HG03196 (cell line): ENCODE measurements around the gene CDCP2.
"Not testable (repeated sequence)": the region's sequence is repeated elsewhere in the genome, so short reads cannot be mapped to it uniquely, and the experiment has no call there.

Source experiments
- ATAC-seq: cut with Tn5 transposase; IDR thresholded peaks from one replicate; pipeline ENCODE4 v1.9.1; 2021; ENCODE audit not compliant: unreplicated experiment

CDCP2 gene

GRCh38 chr1:54094730-54095105 lies 58.1 kb downstream of the CDCP2 start:
- not testable (repeated sequence) for ATAC-seq

GRCh38 chr1:54094001-54094729 lies 58.6 kb downstream of the CDCP2 start:
- no peak for ATAC-seq

GRCh38 chr1:54091666-54092065 lies 61.1 kb downstream of the CDCP2 start:
- no peak for ATAC-seq

- no peak for ATAC-seq
These were observed 64.4 kb downstream of the CDCP2 start for GRCh38 chr1:54088385-54088784.

- no peak for ATAC-seq
These were observed 66.0 kb downstream of the CDCP2 start for GRCh38 chr1:54086754-54087153.

GRCh38 chr1:54084794-54085193 lies 68.0 kb downstream of the CDCP2 start:
- no peak for ATAC-seq
